Neural progenitor cell (in vitro differentiated cells): ENCODE data around the gene HYOU1.

Source experiments
- EZH2 ChIP-seq: fragments of 200-600 bp; sonication (generic); IDR thresholded peaks from 2 replicates; pipeline ENCODE4 v1.6.1; 2017; ENCODE audit warnings: antibody characterized with exemption, mild to moderate bottlenecking, moderate library complexity
- TF ChIP-seq, protein P1 (sequence below): fragments of 200-600 bp; sonication (generic); IDR thresholded peaks from 2 replicates; pipeline ENCODE4 v1.5.1; 2017; ENCODE audit warnings: antibody characterized with exemption, mild to moderate bottlenecking

DNA sequence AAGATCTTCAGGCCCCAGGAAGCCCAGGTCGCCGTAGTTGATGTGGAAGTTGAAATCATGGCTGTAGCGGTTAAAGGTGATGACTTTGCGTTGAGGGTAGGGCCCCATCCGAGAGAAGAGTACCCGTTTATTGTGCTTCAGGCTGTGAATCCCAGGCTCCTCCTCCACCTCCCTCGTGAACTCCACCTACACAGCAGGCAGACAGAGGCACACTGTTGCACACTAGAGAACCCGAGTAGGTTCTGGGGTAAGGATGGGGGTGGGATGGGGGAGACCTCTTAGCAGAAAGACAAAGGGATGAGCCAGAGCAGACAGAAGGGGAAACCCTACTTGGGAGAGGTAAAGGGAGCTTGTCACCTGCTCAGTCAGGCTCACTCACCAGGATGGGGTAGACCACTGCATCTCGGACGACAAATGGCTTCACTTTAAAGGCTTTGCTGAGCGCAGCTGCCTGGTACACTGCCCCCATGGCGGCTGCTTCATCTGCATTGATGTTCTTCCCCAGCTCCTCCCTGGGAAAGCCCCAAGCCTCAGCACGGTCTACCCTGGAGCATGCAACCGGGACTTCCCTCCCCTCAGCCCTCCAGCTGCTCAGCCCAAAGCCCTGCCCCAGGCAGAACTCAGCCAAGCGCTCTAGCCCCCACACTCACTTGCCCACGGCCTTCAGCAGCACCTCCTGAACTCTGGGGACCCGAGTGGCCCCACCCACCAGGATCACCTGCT is 5.4 kb downstream of the HYOU1 start:
- TF ChIP-seq, protein P1, sequence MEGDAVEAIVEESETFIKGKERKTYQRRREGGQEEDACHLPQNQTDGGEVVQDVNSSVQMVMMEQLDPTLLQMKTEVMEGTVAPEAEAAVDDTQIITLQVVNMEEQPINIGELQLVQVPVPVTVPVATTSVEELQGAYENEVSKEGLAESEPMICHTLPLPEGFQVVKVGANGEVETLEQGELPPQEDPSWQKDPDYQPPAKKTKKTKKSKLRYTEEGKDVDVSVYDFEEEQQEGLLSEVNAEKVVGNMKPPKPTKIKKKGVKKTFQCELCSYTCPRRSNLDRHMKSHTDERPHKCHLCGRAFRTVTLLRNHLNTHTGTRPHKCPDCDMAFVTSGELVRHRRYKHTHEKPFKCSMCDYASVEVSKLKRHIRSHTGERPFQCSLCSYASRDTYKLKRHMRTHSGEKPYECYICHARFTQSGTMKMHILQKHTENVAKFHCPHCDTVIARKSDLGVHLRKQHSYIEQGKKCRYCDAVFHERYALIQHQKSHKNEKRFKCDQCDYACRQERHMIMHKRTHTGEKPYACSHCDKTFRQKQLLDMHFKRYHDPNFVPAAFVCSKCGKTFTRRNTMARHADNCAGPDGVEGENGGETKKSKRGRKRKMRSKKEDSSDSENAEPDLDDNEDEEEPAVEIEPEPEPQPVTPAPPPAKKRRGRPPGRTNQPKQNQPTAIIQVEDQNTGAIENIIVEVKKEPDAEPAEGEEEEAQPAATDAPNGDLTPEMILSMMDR = no peak
- no peak for TF ChIP-seq EZH2
